ENCODE data around the gene TGIF2. TPM values are rescaled to one million over a fixed set of nuclear protein-coding genes. Genes with fewer than 3 reads are reported as not detected.

The TGIF2 gene
- total and polyA plus RNA-seq, 9 of the 15 experiments (the other 6 are each of a cell fraction or from before 2014, with no cell fraction given) = 6.8 to 27.8 (median 15.7) TPM

GRCh38 chr20:36527331-36528125, 45.9 kb upstream of the TGIF2 start:
- Histone ChIP-seq H3K9ac (ENCODE audit: insufficient read depth in 1 of 2, low read depth in 2 of 2, low read length in 2 of 2) (no peak overlapping the region), H3K9me1 (ENCODE audit: control insufficient read depth, insufficient read depth, low read length) (no peaks in the 10 kb centered on the region), H3K9me3 (replicated peaks; ENCODE audit: control insufficient read depth, insufficient read depth, low read depth, low read length) (no peaks in the 10 kb centered on the region), H4K20me1 (replicated peaks; ENCODE audit: control insufficient read depth, insufficient read depth, low read length) (0 out of 2 replicates have a peak, but pooled peaks cover 3% of the 10 kb centered on the region), H3K36me3 (ENCODE audit: control insufficient read depth, insufficient read depth, low read length) (peaks cover 30% of the 10 kb centered on the region; the same call in 2 of the 3 replicates), H3K27me3 (ENCODE audit: control insufficient read depth in 2 of 2, insufficient read depth in 2 of 2, low read length in 2 of 2) (no peaks in the 10 kb centered on the region; a peak in 1 of 5 replicates), H3K4me1 (replicated peaks in 1 of 2; ENCODE audit: control insufficient read depth in 2 of 2, insufficient read depth in 2 of 2, low read length in 2 of 2) (no peaks in the 10 kb centered on the region; a peak in 1 of 5 replicates), H2AFZ (ENCODE audit: low read depth, low read length) (no peak overlapping the region), H3K79me2 (ENCODE audit: control insufficient read depth, insufficient read depth, low read length) (no peaks in the 10 kb centered on the region), H3K4me2 (ENCODE audit: insufficient read depth, low read length) (no peak overlapping the region), H3K27ac (ENCODE audit: extremely low read depth, low read depth, low read length) (no peak overlapping the region), H3K4me3 (no peak overlapping the region)
- WGBS (ENCODE audit: insufficient coverage, low coverage, missing lambda C conversion rate) = 90% methylated on average over 24 of the region's 32 CpGs
- BruUV-seq (replicated peaks) = TSS peak; percentile 52
- TF ChIP-seq ZBTB33 (CRISPR knock-in tag; IDR thresholded peaks at IDR 0.05) (peak; percentile 81), CTCF (IDR thresholded peaks at IDR 0.05 in 2 of 3, conservative IDR thresholded peaks at IDR 0.05 in 1 of 3; ENCODE audit: insufficient read depth in 2 of 3, low read depth in 1 of 3, low read length in 3 of 3) (no peak), POLR2G (IDR thresholded peaks at IDR 0.05; ENCODE audit: low read depth, low read length) (peak; percentile 11; the same call in 1 of the 2 replicates)
- intact Hi-C loops (cut with micrococcal nuclease) = no loop called here
- ATAC-seq = no peak
- in situ Hi-C loops (cut with MboI) = no loop called here
- DNase-seq (ENCODE audit: extremely low read depth in 1 of 4, low spot score in 3 of 4) = no peak
- POLR2A ChIA-PET = interaction anchor here (1.2 kb wide), 1 partner anchor 467 kb away, joined by 4 read pairs; no protein-coding TSS in a partner anchor
- CTCF ChIA-PET (ENCODE audit: low intra/inter-chr PET ratio) = no interaction called here
- no peak for FAIRE-seq

Data from K562 (cell line).